Fibroblast of skin of back (primary cell): ENCODE measurements around the gene TSPAN31. TPM values are rescaled to one million over a fixed set of nuclear protein-coding genes. Genes with fewer than 3 reads are reported as not detected.
"Not testable (repeated sequence)": the region's sequence is repeated elsewhere in the genome, so short reads cannot be mapped to it uniquely, and the experiment has no call there.

ENCODE experiments used
- DNase-seq: peaks from one replicate; pipeline ENCODE4 v3.0.0-alpha.2; 2013
- polyA plus RNA-seq, 2 experiments: library from polyadenylated mRNA; unstranded; fragments of 120-200 nt; gene quantifications; one replicate each; pipeline ENCODE4 v1.2.1, GENCODE V29; 2013; ENCODE audit not compliant: insufficient read length in 2 of 2

Gene TSPAN31
- 35.8 TPM for polyA plus RNA-seq (2013, experiment 1 of 2; ENCODE audit: insufficient read length)
- polyA plus RNA-seq (2013, experiment 2 of 2; ENCODE audit: insufficient read length), result 50.1 TPM

GRCh38 chr12:57744777-57745484 is at the start of gene TSPAN31:
TSS of gene TSPAN31 (plus strand) at chr12:57745039. CDS start at chr12:57745155, 116 bp downstream.
- peak; percentile 99 for DNase-seq

- no peak for DNase-seq
Observed at GRCh38 chr12:57695770-57696432, 48.9 kb upstream of the TSPAN31 start.

- no peak for DNase-seq
Observed at GRCh38 chr12:57697076-57697475, 47.8 kb upstream of the TSPAN31 start.

- no peak for DNase-seq
Observed at GRCh38 chr12:57698414-57698813, 46.4 kb upstream of the TSPAN31 start.

GRCh38 chr12:57700317-57700716 is 44.5 kb upstream of the TSPAN31 start:
- no peak for DNase-seq

- no peak for DNase-seq
Observed at GRCh38 chr12:57707250-57707649, 37.6 kb upstream of the TSPAN31 start.

GRCh38 chr12:57708296-57708695 is 36.5 kb upstream of the TSPAN31 start:
- DNase-seq, result no peak

GRCh38 chr12:57712701-57713100 is 32.1 kb upstream of the TSPAN31 start:
- DNase-seq, result no peak

- no peak for DNase-seq
Observed at GRCh38 chr12:57713209-57713608, 31.6 kb upstream of the TSPAN31 start.

- not testable (repeated sequence) for DNase-seq
Observed at GRCh38 chr12:57715036-57715748, 29.6 kb upstream of the TSPAN31 start.

GRCh38 chr12:57715786-57716185 is 29.1 kb upstream of the TSPAN31 start:
- no peak for DNase-seq

- no peak for DNase-seq
Observed at GRCh38 chr12:57716305-57716704, 28.5 kb upstream of the TSPAN31 start.

GRCh38 chr12:57717131-57717530 is 27.7 kb upstream of the TSPAN31 start:
- no peak for DNase-seq

- DNase-seq, result no peak
Observed at GRCh38 chr12:57717846-57718640, 26.8 kb upstream of the TSPAN31 start.

- no peak for DNase-seq
Observed at GRCh38 chr12:57718641-57719528, 26.0 kb upstream of the TSPAN31 start.

GRCh38 chr12:57719777-57720605 is 24.8 kb upstream of the TSPAN31 start:
- no peak for DNase-seq

GRCh38 chr12:57720606-57721595 is 23.9 kb upstream of the TSPAN31 start:
- DNase-seq, result no peak

GRCh38 chr12:57721846-57722608 is 22.8 kb upstream of the TSPAN31 start:
- DNase-seq, result not testable (repeated sequence)
